ENCODE results near the gene RYR3.
"Not testable (repeated sequence)": the region's sequence is repeated elsewhere in the genome, so short reads cannot be mapped to it uniquely, and the experiment has no call there.

Gene RYR3

DNA sequence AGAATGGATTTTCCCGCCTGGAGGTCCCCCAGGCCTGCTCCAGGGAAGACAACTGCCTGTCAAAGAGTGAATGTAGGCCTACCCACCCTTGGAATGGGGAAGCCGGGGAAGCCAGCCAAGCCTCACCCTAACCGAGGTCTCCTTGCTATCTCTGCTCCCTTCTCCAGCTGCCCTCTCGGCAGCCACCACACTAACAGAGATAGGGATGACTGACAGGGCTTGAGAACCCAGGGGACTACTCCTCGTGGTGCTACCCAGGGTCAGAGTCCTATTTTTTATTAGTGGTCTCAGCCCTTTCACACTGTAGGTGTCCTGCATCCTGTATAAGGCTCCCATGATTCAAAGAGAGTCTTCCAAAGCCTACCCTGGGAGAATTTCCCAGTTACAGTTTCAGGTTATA, 496.9 kb downstream of the RYR3 start:
- Histone ChIP-seq H3K27me3 (ENCODE audit: control insufficient read depth in 5 of 5, insufficient read depth in 4 of 5, low read length in 5 of 5) (peaks cover 0 to 6% (median 4%) of the 10 kb centered on the region in 5 donors), H3K36me3 (ENCODE audit: control insufficient read depth in 5 of 5, insufficient read depth in 5 of 5, low read length in 5 of 5) (no peaks in the 10 kb centered on the region), H3K9me3 (ENCODE audit: control insufficient read depth in 5 of 5, low read length in 5 of 5) (no peaks in the 10 kb centered on the region), H3K9ac (ENCODE audit: low read length in 5 of 5) (no peak overlapping the region), H3K27ac (ENCODE audit: low read depth, low read length) (no peak overlapping the region), H3K4me3 (ENCODE audit: low read depth in 1 of 5, low read length in 5 of 5) (no peak overlapping the region), H3K4me1 (ENCODE audit: control insufficient read depth in 5 of 5, insufficient read depth in 5 of 5, low read length in 5 of 5) (no peaks in the 10 kb centered on the region)

DNA sequence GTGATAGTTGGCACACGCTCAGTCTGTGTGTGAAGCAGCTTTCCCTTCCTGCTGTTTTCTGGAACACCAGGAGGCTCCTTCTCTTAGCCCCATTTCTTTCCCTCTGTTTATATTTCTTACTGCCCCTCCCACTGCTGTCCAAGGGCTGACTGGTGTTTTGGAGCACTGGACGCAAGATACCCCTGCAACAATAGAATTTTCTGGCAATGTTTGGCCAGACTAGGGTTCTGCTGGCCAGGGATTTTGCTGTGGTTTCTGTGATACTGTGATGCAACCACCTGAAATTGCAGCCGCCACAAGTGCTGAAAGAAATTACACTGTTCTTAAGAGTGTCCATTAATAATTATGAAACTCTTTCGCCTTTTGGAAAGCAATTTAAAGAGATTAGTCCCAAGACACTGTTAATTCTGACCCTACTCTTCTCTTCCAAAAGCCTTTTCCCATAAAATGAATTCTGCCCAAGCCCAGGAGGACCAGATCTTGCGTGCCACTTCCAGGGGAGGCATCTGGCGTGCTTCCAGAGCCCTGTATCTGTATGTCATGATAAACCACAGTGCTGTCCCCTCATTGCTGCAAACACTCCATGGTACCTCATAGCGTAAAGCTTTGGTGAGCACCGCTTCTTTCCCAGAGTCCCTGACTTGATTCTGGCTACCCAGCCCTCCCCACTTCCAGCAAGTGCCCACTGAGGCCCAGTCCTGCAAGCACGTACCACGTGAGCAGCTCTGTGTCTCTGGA, 498.1 kb downstream of the RYR3 start:
- Histone ChIP-seq H3K27ac (ENCODE audit: low read depth, low read length) (no peak overlapping the region), H3K4me1 (ENCODE audit: control insufficient read depth in 5 of 5, insufficient read depth in 5 of 5, low read length in 5 of 5) (no peaks in the 10 kb centered on the region), H3K27me3 (ENCODE audit: control insufficient read depth in 5 of 5, insufficient read depth in 4 of 5, low read length in 5 of 5) (peaks cover 0 to 6% (median 4%) of the 10 kb centered on the region in 5 donors), H3K36me3 (ENCODE audit: control insufficient read depth in 5 of 5, insufficient read depth in 5 of 5, low read length in 5 of 5) (no peaks in the 10 kb centered on the region), H3K9ac (ENCODE audit: low read length in 5 of 5) (no peak overlapping the region), H3K9me3 (ENCODE audit: control insufficient read depth in 5 of 5, low read length in 5 of 5) (no peaks in the 10 kb centered on the region), H3K4me3 (ENCODE audit: low read depth in 1 of 5, low read length in 5 of 5) (no peak overlapping the region)

DNA sequence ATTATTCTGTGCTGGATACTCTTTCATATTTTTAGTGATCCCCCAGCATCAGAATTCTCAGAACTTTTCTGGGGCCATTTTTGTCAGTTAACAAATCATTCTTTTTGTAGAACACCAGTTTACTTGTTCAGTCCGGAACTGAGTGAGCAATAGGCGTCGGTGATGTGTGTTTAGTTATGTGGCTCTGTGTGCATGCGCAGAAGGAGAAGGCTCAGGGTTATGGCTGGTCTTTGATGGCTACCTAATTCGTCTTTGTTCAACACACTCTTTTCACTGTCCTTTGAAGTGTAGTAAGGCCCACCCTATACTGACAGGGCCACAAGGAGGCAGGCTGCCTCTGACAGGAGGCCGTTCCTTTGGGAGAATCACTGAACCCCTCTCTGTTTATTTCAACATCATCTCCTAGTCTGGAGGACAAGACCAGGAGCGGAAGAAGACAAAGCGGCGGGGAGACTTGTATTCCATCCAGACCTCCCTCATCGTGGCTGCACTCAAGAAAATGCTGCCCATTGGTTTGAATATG, 499.4 kb downstream of the RYR3 start:
- H3K4me3 ChIP-seq (ENCODE audit: low read depth in 1 of 5, low read length in 5 of 5) = no peak overlapping the region
- H3K9me3 ChIP-seq (ENCODE audit: control insufficient read depth in 5 of 5, low read length in 5 of 5) = no peaks in the 10 kb centered on the region
- peaks cover 0 to 6% (median 4%) of the 10 kb centered on the region in 5 donors for H3K27me3 ChIP-seq (ENCODE audit: control insufficient read depth in 5 of 5, insufficient read depth in 4 of 5, low read length in 5 of 5)
- no peak overlapping the region for H3K9ac ChIP-seq (ENCODE audit: low read length in 5 of 5)
- no peak overlapping the region for H3K27ac ChIP-seq (ENCODE audit: low read depth, low read length)
- no peaks in the 10 kb centered on the region for H3K4me1 ChIP-seq (ENCODE audit: control insufficient read depth in 5 of 5, insufficient read depth in 5 of 5, low read length in 5 of 5)
- no peaks in the 10 kb centered on the region for H3K36me3 ChIP-seq (ENCODE audit: control insufficient read depth in 5 of 5, insufficient read depth in 5 of 5, low read length in 5 of 5)

DNA sequence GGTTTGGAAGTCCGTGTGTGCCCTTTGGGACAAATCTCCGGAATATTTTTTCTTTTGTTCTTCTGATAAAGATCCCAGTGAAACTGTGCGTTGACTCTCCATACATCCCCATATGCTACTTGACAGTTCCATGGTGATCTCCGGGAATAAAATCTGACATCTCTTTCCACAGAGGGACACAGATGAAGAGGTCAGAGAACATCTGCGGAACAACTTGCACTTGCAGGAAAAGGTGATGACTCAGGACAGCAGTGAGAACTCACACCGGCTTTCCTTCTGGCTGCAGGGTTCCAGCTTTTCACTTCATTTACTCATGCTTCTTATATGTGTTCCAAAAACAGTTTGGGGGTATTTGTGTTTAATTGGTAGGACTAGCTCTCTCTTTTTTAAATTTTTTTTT, 500.0 kb downstream of the RYR3 start:
- H3K4me1 ChIP-seq (ENCODE audit: control insufficient read depth in 5 of 5, insufficient read depth in 5 of 5, low read length in 5 of 5) = no peaks in the 10 kb centered on the region
- H3K27me3 ChIP-seq (ENCODE audit: control insufficient read depth in 5 of 5, insufficient read depth in 4 of 5, low read length in 5 of 5) = peaks cover 0 to 6% (median 4%) of the 10 kb centered on the region in 5 donors
- no peak overlapping the region for H3K4me3 ChIP-seq (ENCODE audit: low read depth in 1 of 5, low read length in 5 of 5)
- no peak overlapping the region for H3K9ac ChIP-seq (ENCODE audit: low read length in 5 of 5)
- no peaks in the 10 kb centered on the region for H3K9me3 ChIP-seq (ENCODE audit: control insufficient read depth in 5 of 5, low read length in 5 of 5)
- no peaks in the 10 kb centered on the region for H3K36me3 ChIP-seq (ENCODE audit: control insufficient read depth in 5 of 5, insufficient read depth in 5 of 5, low read length in 5 of 5)
- H3K27ac ChIP-seq (ENCODE audit: low read depth, low read length) = no peak overlapping the region

DNA sequence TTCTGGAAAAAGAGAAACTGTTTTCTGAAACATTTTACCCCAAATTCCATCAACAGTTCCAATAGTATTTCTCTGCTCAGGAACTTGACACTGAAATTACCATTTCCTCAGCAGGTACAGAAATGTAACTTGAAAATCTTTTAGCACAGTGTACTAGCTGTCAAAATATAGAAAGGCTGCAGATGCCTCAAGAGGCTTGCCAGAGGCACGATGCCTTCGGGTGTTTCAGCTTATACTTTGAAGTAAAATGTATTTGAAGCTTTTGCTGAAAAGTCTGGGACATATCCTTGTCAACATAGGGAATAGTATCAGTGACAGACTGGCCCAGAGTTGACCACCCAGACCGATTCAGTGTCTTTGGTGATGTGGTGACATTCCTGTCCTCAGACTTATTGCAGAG, 503.1 kb downstream of the RYR3 start:
- no peaks in the 10 kb centered on the region for H3K9me3 ChIP-seq (ENCODE audit: control insufficient read depth in 5 of 5, low read length in 5 of 5)
- no peak overlapping the region for H3K9ac ChIP-seq (ENCODE audit: low read length in 5 of 5)
- H3K36me3 ChIP-seq (ENCODE audit: control insufficient read depth in 5 of 5, insufficient read depth in 5 of 5, low read length in 5 of 5) = no peaks in the 10 kb centered on the region
- no peaks in the 10 kb centered on the region for H3K4me1 ChIP-seq (ENCODE audit: control insufficient read depth in 5 of 5, insufficient read depth in 5 of 5, low read length in 5 of 5)
- H3K27ac ChIP-seq (ENCODE audit: low read depth, low read length) = no peak overlapping the region
- H3K4me3 ChIP-seq (ENCODE audit: low read depth in 1 of 5, low read length in 5 of 5) = no peak overlapping the region
- H3K27me3 ChIP-seq (ENCODE audit: control insufficient read depth in 5 of 5, insufficient read depth in 4 of 5, low read length in 5 of 5) = peaks cover 0 to 4% (median 0%) of the 10 kb centered on the region in 5 donors

DNA sequence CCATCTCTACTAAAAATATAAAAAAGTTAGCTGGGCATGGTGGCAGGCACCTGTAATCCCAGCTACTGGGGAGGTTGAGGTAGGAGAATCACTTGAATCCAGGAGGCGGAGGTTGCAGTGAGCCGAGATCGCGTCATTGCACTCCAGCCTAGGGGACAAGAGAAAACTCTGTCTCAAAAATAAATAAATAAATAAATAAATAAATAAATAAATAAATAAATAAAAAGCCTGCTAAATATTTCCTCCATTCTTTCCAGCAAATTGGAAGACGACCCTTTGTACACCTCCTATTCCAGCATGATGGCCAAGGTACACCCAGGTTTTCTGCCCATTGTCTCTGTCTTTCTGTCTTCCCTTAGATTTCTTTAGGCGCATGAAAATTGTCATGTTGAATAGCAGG, 508.7 kb downstream of the RYR3 start:
- not testable (repeated sequence) for H3K27me3 ChIP-seq (ENCODE audit: control insufficient read depth in 5 of 5, insufficient read depth in 4 of 5, low read length in 5 of 5); H3K4me3 ChIP-seq (ENCODE audit: low read depth in 1 of 5, low read length in 5 of 5); H3K36me3 ChIP-seq (ENCODE audit: control insufficient read depth in 5 of 5, insufficient read depth in 5 of 5, low read length in 5 of 5); H3K27ac ChIP-seq (ENCODE audit: low read depth, low read length); H3K4me1 ChIP-seq (ENCODE audit: control insufficient read depth in 5 of 5, insufficient read depth in 5 of 5, low read length in 5 of 5); H3K9me3 ChIP-seq (ENCODE audit: control insufficient read depth in 5 of 5, low read length in 5 of 5); H3K9ac ChIP-seq (ENCODE audit: low read length in 5 of 5)

DNA sequence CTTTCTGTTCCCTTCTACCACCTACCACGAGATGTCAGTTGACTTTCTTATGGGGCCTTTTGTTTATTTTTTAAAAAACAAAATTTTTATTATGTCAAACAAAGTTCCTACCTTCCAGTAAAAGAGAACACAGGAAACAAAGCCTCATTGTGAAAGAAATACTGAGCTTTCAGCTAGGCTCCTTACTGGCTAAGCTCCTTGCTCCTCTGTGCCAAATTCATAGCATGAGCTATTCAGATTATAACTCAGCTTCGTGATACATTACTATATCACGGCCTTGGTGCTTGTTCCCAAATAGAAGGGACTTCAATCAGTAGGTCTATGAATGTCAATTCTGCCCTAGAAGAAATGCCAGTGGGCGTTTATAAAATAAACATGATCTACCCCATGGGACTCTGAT, 511.7 kb downstream of the RYR3 start:
- Histone ChIP-seq H3K4me1 (ENCODE audit: control insufficient read depth in 5 of 5, insufficient read depth in 5 of 5, low read length in 5 of 5) (no peaks in the 10 kb centered on the region), H3K27me3 (ENCODE audit: control insufficient read depth in 5 of 5, insufficient read depth in 4 of 5, low read length in 5 of 5) (no peaks in the 10 kb centered on the region), H3K9ac (ENCODE audit: low read length in 5 of 5) (no peak overlapping the region), H3K4me3 (ENCODE audit: low read depth in 1 of 5, low read length in 5 of 5) (no peak overlapping the region), H3K36me3 (ENCODE audit: control insufficient read depth in 5 of 5, insufficient read depth in 5 of 5, low read length in 5 of 5) (no peaks in the 10 kb centered on the region), H3K9me3 (ENCODE audit: control insufficient read depth in 5 of 5, low read length in 5 of 5) (peaks cover 0 to 3% (median 0%) of the 10 kb centered on the region in 5 donors), H3K27ac (ENCODE audit: low read depth, low read length) (no peak overlapping the region)

DNA sequence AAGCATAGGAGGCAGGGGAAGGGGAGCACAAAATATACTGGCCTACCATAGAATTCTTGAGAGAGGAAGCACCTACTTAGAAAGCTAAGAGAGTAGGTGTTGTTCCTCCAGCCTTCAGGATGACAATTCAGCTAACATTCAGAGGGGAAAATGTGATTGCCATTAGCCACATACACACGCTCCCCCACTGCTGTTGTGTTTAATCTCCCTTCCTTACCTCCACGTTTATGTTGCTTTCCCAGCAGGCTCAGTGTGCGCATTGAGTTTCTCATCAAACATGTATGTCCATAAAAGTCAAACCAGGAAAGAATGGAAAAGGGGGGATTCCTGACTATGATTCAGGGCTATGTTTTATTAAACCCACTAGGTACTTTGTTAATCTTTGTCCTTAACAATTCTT, 512.4 kb downstream of the RYR3 start:
- Histone ChIP-seq H3K4me3 (ENCODE audit: low read depth in 1 of 5, low read length in 5 of 5) (no peak overlapping the region), H3K9ac (ENCODE audit: low read length in 5 of 5) (no peak overlapping the region), H3K27me3 (ENCODE audit: control insufficient read depth in 5 of 5, insufficient read depth in 4 of 5, low read length in 5 of 5) (no peaks in the 10 kb centered on the region), H3K27ac (ENCODE audit: low read depth, low read length) (no peak overlapping the region), H3K9me3 (ENCODE audit: control insufficient read depth in 5 of 5, low read length in 5 of 5) (peaks cover 0 to 3% (median 0%) of the 10 kb centered on the region in 5 donors), H3K36me3 (ENCODE audit: control insufficient read depth in 5 of 5, insufficient read depth in 5 of 5, low read length in 5 of 5) (no peaks in the 10 kb centered on the region), H3K4me1 (ENCODE audit: control insufficient read depth in 5 of 5, insufficient read depth in 5 of 5, low read length in 5 of 5) (no peaks in the 10 kb centered on the region)

DNA sequence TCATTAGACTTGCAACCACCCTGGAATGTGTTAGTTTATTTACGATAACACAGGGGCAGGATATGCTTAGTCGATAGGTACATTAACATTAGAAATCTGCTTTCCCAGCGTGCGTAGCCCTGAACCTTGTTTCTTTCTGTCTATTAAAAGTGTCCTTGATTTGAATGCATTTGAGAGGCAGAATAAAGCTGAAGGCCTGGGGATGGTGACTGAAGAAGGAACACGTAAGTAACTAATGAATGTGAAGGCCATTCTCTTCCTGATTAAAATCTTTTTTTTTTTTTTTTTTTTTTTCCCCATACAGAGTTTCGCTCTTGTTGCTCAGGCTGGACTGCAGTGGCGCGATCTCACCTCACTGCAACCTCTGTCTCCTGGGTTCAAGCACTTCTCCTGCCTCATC, 514.7 kb downstream of the RYR3 start:
- Histone ChIP-seq H3K9ac (ENCODE audit: low read length in 5 of 5) (no peak overlapping the region), H3K27me3 (ENCODE audit: control insufficient read depth in 5 of 5, insufficient read depth in 4 of 5, low read length in 5 of 5) (no peaks in the 10 kb centered on the region), H3K4me3 (ENCODE audit: low read depth in 1 of 5, low read length in 5 of 5) (no peak overlapping the region), H3K9me3 (ENCODE audit: control insufficient read depth in 5 of 5, low read length in 5 of 5) (peaks cover 0 to 15% (median 5%) of the 10 kb centered on the region in 5 donors), H3K4me1 (ENCODE audit: control insufficient read depth in 5 of 5, insufficient read depth in 5 of 5, low read length in 5 of 5) (no peaks in the 10 kb centered on the region), H3K27ac (ENCODE audit: low read depth, low read length) (no peak overlapping the region), H3K36me3 (ENCODE audit: control insufficient read depth in 5 of 5, insufficient read depth in 5 of 5, low read length in 5 of 5) (no peaks in the 10 kb centered on the region)

DNA sequence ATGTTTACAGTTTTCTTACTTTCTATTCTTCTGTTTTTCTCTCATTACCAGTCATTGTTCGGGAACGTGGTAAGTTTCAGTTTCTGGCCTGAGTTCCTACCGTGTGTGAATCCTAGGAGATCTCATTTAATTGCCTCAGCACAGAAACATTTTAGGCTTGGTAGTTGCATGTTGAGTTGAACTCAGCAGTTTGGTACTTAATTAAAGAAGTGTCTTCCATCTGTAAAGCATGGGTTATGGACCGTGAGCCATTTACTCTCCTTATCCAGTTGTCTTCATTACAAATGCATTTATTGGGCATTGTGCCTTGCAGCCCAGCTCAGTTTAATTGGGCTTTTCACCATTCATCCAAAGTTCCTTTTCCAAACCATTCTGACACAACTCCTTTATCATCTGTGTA, 515.4 kb downstream of the RYR3 start:
- Histone ChIP-seq H3K4me3 (ENCODE audit: low read depth in 1 of 5, low read length in 5 of 5) (no peak overlapping the region), H3K9me3 (ENCODE audit: control insufficient read depth in 5 of 5, low read length in 5 of 5) (peaks cover 0 to 15% (median 5%) of the 10 kb centered on the region in 5 donors), H3K27ac (ENCODE audit: low read depth, low read length) (no peak overlapping the region), H3K36me3 (ENCODE audit: control insufficient read depth in 5 of 5, insufficient read depth in 5 of 5, low read length in 5 of 5) (no peaks in the 10 kb centered on the region), H3K4me1 (ENCODE audit: control insufficient read depth in 5 of 5, insufficient read depth in 5 of 5, low read length in 5 of 5) (no peaks in the 10 kb centered on the region), H3K9ac (ENCODE audit: low read length in 5 of 5) (no peak overlapping the region), H3K27me3 (ENCODE audit: control insufficient read depth in 5 of 5, insufficient read depth in 4 of 5, low read length in 5 of 5) (no peaks in the 10 kb centered on the region)

Measured in subcutaneous abdominal adipose tissue (tissue), 5 donors.